Activated naive CD8-positive, alpha-beta T cell treated with anti-CD3 and anti-CD28 coated beads, Interleukin-2, amount 10 ng/mL, durations not matched to agents 7 days and 5 days (primary cell): ENCODE measurements around the gene TMEM63C. TPM values are rescaled to one million over a fixed set of nuclear protein-coding genes. Genes with fewer than 3 reads are reported as not detected.
"Not testable (repeated sequence)": the region's sequence is repeated elsewhere in the genome, so short reads cannot be mapped to it uniquely, and the experiment has no call there.

Source experiments
- ATAC-seq: fragments of 150-1000 bp; cut with Tn5 transposase; one replicate; pipeline ENCODE4 v1.10.0; 2021; ENCODE audit warnings: low read depth, moderate library complexity
- POLR2A ChIA-PET: fragments of 350-600 bp; sonication (Branson Sonifier 250); formaldehyde crosslinking; loops from one replicate; lab custom pipeline; 2021; ENCODE audit warnings: antibody characterized with exemption; lab: Charles Lee
- DNase-seq: peaks from one replicate; pipeline ENCODE4 v3.0.0; 2021
- H3K27ac Mint-ChIP-seq: one replicate; pipeline ENCODE4 v1.8.0; 2022; ENCODE audit warnings: mild to moderate bottlenecking, mixed read lengths
- H3K27me3 Mint-ChIP-seq: one replicate; pipeline ENCODE4 v1.8.0; 2022; ENCODE audit warnings: mild to moderate bottlenecking, moderate library complexity, mixed read lengths
- H3K36me3 Mint-ChIP-seq: one replicate; pipeline ENCODE4 v1.8.0; 2021; ENCODE audit warnings: mild to moderate bottlenecking, mixed read lengths
- H3K4me1 Mint-ChIP-seq: one replicate; pipeline ENCODE4 v1.8.0; 2021; ENCODE audit warnings: mixed read lengths
- H3K4me3 Mint-ChIP-seq: one replicate; pipeline ENCODE4 v1.8.0; 2022; ENCODE audit warnings: mild to moderate bottlenecking, moderate library complexity, mixed read lengths
- H3K9me3 Mint-ChIP-seq: one replicate; pipeline ENCODE4 v1.8.0; 2021; ENCODE audit warnings: mixed read lengths
- total RNA-seq, 2 experiments: library from RNA; stranded (reverse); gene quantifications; one replicate each; pipeline ENCODE4 v1.2.3, GENCODE V29; 2021

Gene TMEM63C
- total RNA-seq, 2 experiments from 2014 or later: 0.48 to 1.4 TPM

DNA sequence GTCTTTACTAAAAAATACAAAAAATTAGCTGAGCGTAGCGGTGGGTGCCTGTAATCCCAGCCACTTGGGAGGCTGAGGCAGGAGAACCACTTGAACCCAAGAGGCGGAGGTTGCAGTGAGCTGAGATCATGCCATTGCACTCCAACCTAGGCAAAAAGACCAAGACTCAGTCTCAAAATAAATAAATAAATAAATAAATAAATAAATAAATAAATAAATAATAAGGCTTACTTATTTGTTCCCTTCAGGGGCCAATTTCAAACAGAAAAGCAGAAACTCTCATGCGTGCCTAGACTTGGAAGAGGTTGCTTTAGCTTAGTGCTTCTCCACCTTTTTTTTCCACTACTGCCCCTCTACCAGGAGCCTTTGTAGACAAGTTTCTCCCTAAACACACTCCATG, 99.3 kb downstream of the TMEM63C start:
- DNase-seq, POLR2A ChIA-PET, H3K9me3 Mint-ChIP-seq, H3K27me3 Mint-ChIP-seq, H3K4me1 Mint-ChIP-seq, H3K4me3 Mint-ChIP-seq, H3K36me3 Mint-ChIP-seq, H3K27ac Mint-ChIP-seq, ATAC-seq: not testable (repeated sequence)

DNA sequence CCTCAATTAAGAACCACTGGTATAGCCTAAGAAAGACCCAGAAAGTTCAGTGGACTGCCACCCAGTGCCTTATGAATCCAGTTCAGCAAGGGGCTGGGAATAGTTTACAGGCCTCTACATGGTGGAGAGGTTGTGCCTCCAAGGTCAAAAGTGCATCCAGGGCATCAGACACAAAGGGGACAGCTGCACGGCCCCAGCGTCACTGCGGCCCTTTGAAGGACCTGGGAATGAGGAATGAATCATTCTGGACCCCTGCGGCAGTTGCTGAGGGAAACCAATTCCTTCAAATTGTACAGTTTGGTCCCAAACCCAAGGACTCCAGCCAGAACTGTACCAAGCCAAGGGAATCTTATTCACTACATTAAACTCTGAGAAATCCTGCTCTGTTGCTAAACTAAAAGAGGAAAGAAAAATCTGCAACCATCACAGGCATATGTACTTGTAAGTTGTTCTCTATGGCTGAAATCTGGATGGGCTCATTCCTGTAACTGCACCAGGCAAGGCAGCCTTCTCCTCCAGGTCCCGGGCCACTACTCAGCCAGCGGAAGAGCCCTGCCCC, 100.3 kb downstream of the TMEM63C start:
- peaks cover 9% of the 10 kb centered on the region for H3K36me3 Mint-ChIP-seq
- POLR2A ChIA-PET: no interaction called here
- no peaks in the 10 kb centered on the region for H3K9me3 Mint-ChIP-seq
- ATAC-seq (no peak), DNase-seq (no peak)
- H3K4me3 Mint-ChIP-seq: no peak overlapping the region
- no peaks in the 10 kb centered on the region for H3K4me1 Mint-ChIP-seq
- no peaks in the 10 kb centered on the region for H3K27me3 Mint-ChIP-seq
- H3K27ac Mint-ChIP-seq: no peak overlapping the region

- Mint-ChIP-seq H3K36me3 (peaks cover 9% of the 10 kb centered on the region), H3K4me3 (no peak overlapping the region), H3K4me1 (no peaks in the 10 kb centered on the region), H3K27me3 (no peaks in the 10 kb centered on the region), H3K9me3 (no peaks in the 10 kb centered on the region), H3K27ac (no peak overlapping the region)
- POLR2A ChIA-PET: no interaction called here
- ATAC-seq: no peak
- DNase-seq: no peak
Observed at GRCh38 chr14:77284066-77284465, 102.5 kb downstream of the TMEM63C start.

- Mint-ChIP-seq H3K27me3 (no peaks in the 10 kb centered on the region), H3K4me3 (no peak overlapping the region), H3K27ac (no peak overlapping the region), H3K36me3 (peaks cover 9% of the 10 kb centered on the region), H3K4me1 (no peaks in the 10 kb centered on the region), H3K9me3 (no peaks in the 10 kb centered on the region)
- ATAC-seq (no peak), DNase-seq (no peak)
- POLR2A ChIA-PET: no interaction called here
Observed at GRCh38 chr14:77284466-77284865, 102.9 kb downstream of the TMEM63C start.

GRCh38 chr14:77286576-77286975, 105.0 kb downstream of the TMEM63C start:
- POLR2A ChIA-PET: no interaction called here
- H3K27ac Mint-ChIP-seq: no peak overlapping the region
- no peaks in the 10 kb centered on the region for H3K9me3 Mint-ChIP-seq
- no peaks in the 10 kb centered on the region for H3K27me3 Mint-ChIP-seq
- peaks cover 8% of the 10 kb centered on the region for H3K36me3 Mint-ChIP-seq
- no peaks in the 10 kb centered on the region for H3K4me1 Mint-ChIP-seq
- no peak overlapping the region for H3K4me3 Mint-ChIP-seq
- DNase-seq: no peak
- ATAC-seq: no peak

DNA sequence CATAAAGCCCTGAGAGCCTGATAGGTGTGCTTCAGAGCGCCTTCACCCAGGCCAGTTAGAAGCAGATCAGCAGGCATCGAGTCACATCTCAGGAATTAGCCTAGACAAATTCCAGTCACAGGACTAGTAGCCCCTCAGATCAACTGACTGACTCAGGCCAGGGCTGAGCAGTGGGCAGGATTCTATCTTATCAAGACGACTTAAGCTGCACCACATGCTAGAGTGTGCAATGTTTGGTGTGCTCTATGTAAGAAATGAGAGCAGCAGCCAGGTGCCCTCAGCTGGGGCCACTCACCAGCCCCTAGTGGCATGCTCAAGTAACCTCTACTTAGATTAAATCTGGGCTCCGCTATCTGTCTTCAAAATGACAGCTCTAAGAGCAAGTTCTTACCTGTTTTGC, 109.1 kb downstream of the TMEM63C start:
- DNase-seq: no peak
- POLR2A ChIA-PET: no interaction called here
- H3K27me3 Mint-ChIP-seq: no peaks in the 10 kb centered on the region

GRCh38 chr14:77296155-77296554, 114.6 kb downstream of the TMEM63C start:
- ATAC-seq (no peak), DNase-seq (no peak)
- H3K27me3 Mint-ChIP-seq: no peaks in the 10 kb centered on the region
- no peaks in the 10 kb centered on the region for H3K36me3 Mint-ChIP-seq
- no peaks in the 10 kb centered on the region for H3K4me1 Mint-ChIP-seq
- H3K9me3 Mint-ChIP-seq: no peaks in the 10 kb centered on the region
- H3K4me3 Mint-ChIP-seq: no peak overlapping the region
- POLR2A ChIA-PET: no interaction called here
- H3K27ac Mint-ChIP-seq: no peak overlapping the region

More for the DNA sequence above, 109.1 kb downstream of the TMEM63C start:
- Mint-ChIP-seq H3K4me3 (no peak overlapping the region), H3K36me3 (peaks cover 3% of the 10 kb centered on the region), H3K4me1 (no peaks in the 10 kb centered on the region), H3K9me3 (no peaks in the 10 kb centered on the region), H3K27ac (no peak overlapping the region)
- ATAC-seq: no peak

- H3K4me3 Mint-ChIP-seq: no peak overlapping the region
- POLR2A ChIA-PET: no interaction called here
- H3K36me3 Mint-ChIP-seq: no peaks in the 10 kb centered on the region
- DNase-seq: no peak
- H3K27me3 Mint-ChIP-seq: no peaks in the 10 kb centered on the region
- no peak for ATAC-seq
- no peak overlapping the region for H3K27ac Mint-ChIP-seq
- no peaks in the 10 kb centered on the region for H3K9me3 Mint-ChIP-seq
- no peaks in the 10 kb centered on the region for H3K4me1 Mint-ChIP-seq
Observed at GRCh38 chr14:77296906-77297305, 115.3 kb downstream of the TMEM63C start.

- DNase-seq: no peak
- Mint-ChIP-seq H3K4me3 (no peak overlapping the region), H3K27me3 (no peaks in the 10 kb centered on the region), H3K9me3 (no peaks in the 10 kb centered on the region), H3K36me3 (no peaks in the 10 kb centered on the region), H3K4me1 (peaks cover 8% of the 10 kb centered on the region), H3K27ac (no peak overlapping the region)
- POLR2A ChIA-PET: no interaction called here
- no peak for ATAC-seq
Observed at GRCh38 chr14:77299771-77300170, 118.2 kb downstream of the TMEM63C start.

DNA sequence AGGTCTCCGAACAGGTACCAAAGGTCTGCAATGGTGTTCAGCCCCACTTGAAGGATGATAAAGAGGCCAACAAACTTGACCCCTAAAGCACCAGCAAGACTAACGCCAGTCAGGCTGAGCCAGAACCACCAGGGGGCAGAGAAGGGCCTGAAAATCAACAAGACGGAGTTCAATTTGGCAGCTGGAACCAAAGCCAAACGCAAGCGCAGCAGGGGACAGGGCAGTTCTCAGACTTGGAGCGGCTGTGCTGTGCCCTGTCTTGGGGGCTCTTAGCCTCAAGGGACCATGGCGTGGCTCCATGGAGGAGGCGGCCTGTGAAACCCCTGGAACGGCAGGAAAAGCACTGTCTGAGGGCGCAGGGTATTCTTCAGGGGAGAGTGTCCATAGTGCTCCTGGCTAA, 119.5 kb downstream of the TMEM63C start:
- Mint-ChIP-seq H3K36me3 (no peaks in the 10 kb centered on the region), H3K9me3 (no peaks in the 10 kb centered on the region), H3K4me3 (no peak overlapping the region), H3K27me3 (no peaks in the 10 kb centered on the region), H3K4me1 (peaks cover 8% of the 10 kb centered on the region), H3K27ac (no peak overlapping the region)
- ATAC-seq (no peak), DNase-seq (peak; percentile 54)
- POLR2A ChIA-PET: no interaction called here

DNA sequence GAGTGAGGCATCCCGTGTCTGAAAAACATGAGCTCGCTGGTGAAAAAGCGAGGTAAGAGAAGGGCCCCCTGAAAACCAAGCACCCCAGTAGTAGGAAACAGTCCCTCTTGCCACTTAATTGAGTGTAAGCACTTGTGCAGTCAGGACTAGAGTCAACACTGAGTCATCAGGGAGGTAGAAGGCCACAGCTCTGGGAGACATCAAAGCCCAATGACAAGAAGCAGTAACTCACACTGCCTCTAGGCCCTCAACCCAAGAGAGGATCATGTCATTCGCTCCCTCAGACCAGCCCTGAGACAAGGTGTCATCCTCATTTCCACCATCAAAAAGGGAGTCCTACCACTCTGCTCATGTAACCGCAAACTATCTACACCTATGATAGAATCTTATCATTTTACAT, 121.3 kb downstream of the TMEM63C start:
- POLR2A ChIA-PET: interaction anchor here (2.4 kb wide), 1 partner anchor 13 kb away, joined by 7 read pairs; no protein-coding TSS in a partner anchor
- ATAC-seq (peak; percentile 87), DNase-seq (no peak)
- Mint-ChIP-seq H3K9me3 (no peaks in the 10 kb centered on the region), H3K36me3 (no peaks in the 10 kb centered on the region), H3K27ac (no peak overlapping the region), H3K4me3 (no peak overlapping the region), H3K27me3 (no peaks in the 10 kb centered on the region), H3K4me1 (peaks cover 8% of the 10 kb centered on the region)

DNA sequence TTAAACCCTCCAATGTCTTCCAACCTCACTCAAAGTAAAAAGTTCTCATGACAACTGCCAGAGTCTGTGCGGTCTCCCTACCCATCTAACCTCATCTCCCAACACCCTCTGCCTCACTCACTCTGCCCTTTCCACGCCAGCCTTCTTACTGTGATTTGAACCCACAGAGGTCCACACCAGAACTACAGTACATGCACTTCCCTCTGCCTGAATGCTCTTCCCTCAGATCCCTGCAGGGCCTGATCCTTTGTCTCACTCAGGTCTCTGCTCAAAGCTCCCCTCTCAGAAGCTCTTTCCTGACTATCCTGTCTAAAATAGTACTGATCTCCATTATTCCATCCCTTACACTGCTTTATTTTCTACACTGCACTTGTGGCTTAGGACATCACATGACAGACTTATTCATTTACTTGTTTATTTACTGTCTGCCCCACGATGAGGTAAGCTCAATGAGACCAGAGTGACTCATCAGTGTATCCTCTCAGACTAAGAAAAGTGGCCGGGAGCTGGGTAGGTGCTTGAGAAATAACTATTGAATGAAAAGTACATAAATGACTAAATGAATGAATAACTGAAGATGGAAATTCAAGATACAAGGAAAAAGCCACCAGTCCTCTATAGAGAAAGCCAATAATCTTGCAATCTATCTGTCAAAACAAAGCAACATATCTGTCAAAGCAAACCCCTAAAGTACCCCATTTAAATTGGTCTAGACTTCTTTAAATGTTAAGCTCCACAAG, 122.0 kb downstream of the TMEM63C start:
- H3K27me3 Mint-ChIP-seq: no peaks in the 10 kb centered on the region
- no peaks in the 10 kb centered on the region for H3K9me3 Mint-ChIP-seq
- no peak overlapping the region for H3K4me3 Mint-ChIP-seq
- H3K36me3 Mint-ChIP-seq: no peaks in the 10 kb centered on the region
- POLR2A ChIA-PET: interaction anchor here (2.4 kb wide), 1 partner anchor 13 kb away, joined by 7 read pairs; no protein-coding TSS in a partner anchor
- peak overlapping the region; percentile 17 for H3K27ac Mint-ChIP-seq
- DNase-seq: no peak
- peak; percentile 38 for ATAC-seq
- H3K4me1 Mint-ChIP-seq: peaks cover 8% of the 10 kb centered on the region

DNA sequence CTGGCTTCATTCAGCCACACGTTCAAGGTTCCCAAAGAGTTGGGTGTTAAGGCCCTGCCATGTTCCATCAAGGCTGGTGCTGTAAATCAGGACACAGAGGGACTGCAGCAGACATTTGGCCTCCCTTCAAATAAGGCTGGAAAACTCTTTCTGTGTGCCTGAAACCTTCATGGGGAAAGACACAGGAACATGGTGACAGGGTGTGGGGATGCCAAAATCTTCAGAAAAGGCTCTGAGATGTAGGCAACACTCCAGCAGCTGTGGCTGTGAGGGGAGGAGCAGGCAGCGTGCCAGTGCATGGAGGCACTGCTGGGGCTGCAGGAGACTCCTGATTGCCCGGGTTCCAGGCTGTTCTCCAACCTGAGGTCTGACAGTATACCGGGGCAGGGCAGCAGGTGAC, 124.1 kb downstream of the TMEM63C start:
- Mint-ChIP-seq H3K27me3 (no peaks in the 10 kb centered on the region), H3K4me1 (peaks cover 13% of the 10 kb centered on the region), H3K4me3 (no peak overlapping the region), H3K36me3 (peaks cover 1% of the 10 kb centered on the region), H3K27ac (no peak overlapping the region), H3K9me3 (no peaks in the 10 kb centered on the region)
- ATAC-seq: no peak
- POLR2A ChIA-PET: no interaction called here
- DNase-seq: no peak

DNA sequence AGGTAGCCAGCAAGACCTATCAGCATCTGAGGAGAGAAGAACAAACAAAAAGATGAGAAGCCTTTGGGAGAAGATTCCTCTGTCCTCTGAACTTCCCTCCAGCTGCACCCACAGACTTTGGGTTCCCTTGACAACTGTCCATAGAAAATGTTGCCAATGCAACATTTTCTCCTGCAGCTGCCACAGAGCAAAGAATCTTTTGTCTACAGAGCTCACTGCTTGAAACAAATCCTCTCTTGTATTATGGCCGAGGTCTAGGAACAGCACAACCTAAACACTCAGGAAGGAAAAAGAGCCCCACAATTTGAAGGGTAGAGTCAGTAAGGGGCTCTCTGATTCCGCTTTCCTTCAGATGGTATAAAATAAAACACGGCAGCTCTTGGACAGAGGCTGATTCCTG, 124.8 kb downstream of the TMEM63C start:
- no peak overlapping the region for H3K27ac Mint-ChIP-seq
- no peak for ATAC-seq
- peaks cover 13% of the 10 kb centered on the region for H3K4me1 Mint-ChIP-seq
- no peaks in the 10 kb centered on the region for H3K27me3 Mint-ChIP-seq
- no peaks in the 10 kb centered on the region for H3K9me3 Mint-ChIP-seq
- peaks cover 1% of the 10 kb centered on the region for H3K36me3 Mint-ChIP-seq
- no peak for DNase-seq
- no peak overlapping the region for H3K4me3 Mint-ChIP-seq
- POLR2A ChIA-PET: no interaction called here
